Stomach (tissue), 9 donors: Measurements from ENCODE around the gene ST6GALNAC6. TPM values are rescaled to one million over a fixed set of nuclear protein-coding genes. Genes with fewer than 3 reads are reported as not detected.

ENCODE experiments used
- DNase-seq, 2 donors: peaks; one replicate each; pipeline versions ENCODE4 v3.0.0 to v3.0.0-alpha.2; 2013 to 2019
- H3K27ac ChIP-seq, 5 donors: fragments of 200-600 bp in 4 of 5; sonication (generic) in 4 of 5; one replicate each; pipeline ENCODE4 v1.5.1; 2013 to 2019; ENCODE audit warnings: mild to moderate bottlenecking in 1 of 5, moderate library complexity in 1 of 5
- H3K27me3 ChIP-seq, 3 donors: fragments of 200-600 bp; sonication (generic); one replicate each; pipeline ENCODE4 v1.5.1; 2017 to 2019; ENCODE audit warnings: mixed run types in 1 of 3
- H3K36me3 ChIP-seq, 4 donors: fragments of 200-600 bp; sonication (generic); 1 replicate in 3 of 4; 2 replicates in 1 of 4; pipeline ENCODE4 v1.5.1; 2016 to 2019
- H3K4me1 ChIP-seq, 4 donors: fragments of 200-600 bp; sonication (generic); one replicate each; pipeline ENCODE4 v1.5.1; 2016 to 2019
- H3K4me3 ChIP-seq, 4 donors: fragments of 200-600 bp; sonication (generic) in 3 of 4; one replicate each; pipeline ENCODE4 v1.5.1; 2016 to 2019; ENCODE audit warnings: mild to moderate bottlenecking in 1 of 4
- H3K9me3 ChIP-seq, 4 donors: fragments of 200-600 bp; sonication (generic); one replicate each; pipeline ENCODE4 v1.5.1; 2016 to 2019
- EP300 ChIP-seq: sonication (generic); formaldehyde crosslinking; IDR thresholded peaks from one replicate; pipeline ENCODE4 v1.6.1; 2017; ENCODE audit warnings: antibody characterized with exemption
- POLR2A ChIP-seq, 4 donors: fragments of 450-650 bp; IDR thresholded peaks; one replicate each; pipeline ENCODE4 v1.6.1; 2016; ENCODE audit warnings: antibody characterized with exemption in 4 of 4, control low read depth in 2 of 4, mild to moderate bottlenecking in 1 of 4, moderate library complexity in 1 of 4
- POLR2AphosphoS5 ChIP-seq, 3 donors: sonication (generic); formaldehyde crosslinking; IDR thresholded peaks; one replicate each; pipeline ENCODE4 v1.6.1; 2016; ENCODE audit warnings: antibody characterized with exemption in 3 of 3
- WGBS, 5 donors: extraction: QIAGEN DNeasy Blood & Tissue Kit in 3 of 5; methylation state at CpG; one replicate each; pipeline versions ENCODE4 v1.1.5 to v1.1.7; 2013 to 2018; 5-methylcytosine and 5-hydroxymethylcytosine counted together
- intact Hi-C: fragments of 100-400 bp; cut with DNase I; formaldehyde crosslinking; loops from one replicate; pipeline ENCODE4 v1.15.1; 2023; ENCODE audit warnings: low total_unique reads
- polyA plus RNA-seq, 3 donors: library from polyadenylated mRNA; stranded (reverse); fragments of 200-250 nt; gene quantifications; one replicate each; pipeline ENCODE4 v1.2.3, GENCODE V29; 2013
- total RNA-seq, 5 donors: library from RNA; depleted of rRNA; stranded (reverse); fragments of >200 nt; gene quantifications; one replicate each; pipeline versions ENCODE4 v1.1.0 to v1.2.3, GENCODE V29; 2014 to 2016
- TF ChIP-seq, protein P1 (sequence below), 7 experiments: fragments of 450-650 bp in 4 of 7; fragments of 200-600 bp in 3 of 7; sonication (generic) in 3 of 7; IDR thresholded peaks; one replicate each; pipeline ENCODE4 v1.5.1; 2016 to 2019; ENCODE audit warnings: antibody characterized with exemption in 7 of 7, control low read depth in 2 of 7, mild to moderate bottlenecking in 1 of 7
- donor health status: healthy with polysubstance abuse.
- donor health status: Bipolar disorder and iron deficiency.
- donor health status: healthy.

The ST6GALNAC6 gene
- total and polyA plus RNA-seq, 8 donors: 18.0 to 145 (median 53.0) TPM

GRCh38 chr9:127878001-127878651, 21.3 kb downstream of the ST6GALNAC6 start:
- intact Hi-C loops: no loop called here
- H3K9me3 ChIP-seq: no peaks in the 10 kb centered on the region
- DNase-seq: no peak
- H3K36me3 ChIP-seq: peaks cover 0 to 6% (median 2%) of the 10 kb centered on the region in 4 donors
- TF ChIP-seq POLR2AphosphoS5 (IDR thresholded peaks at IDR 0.05) (no peak), POLR2A (IDR thresholded peaks at IDR 0.05) (no peak), EP300 (no peak)
- TF ChIP-seq, protein P1, sequence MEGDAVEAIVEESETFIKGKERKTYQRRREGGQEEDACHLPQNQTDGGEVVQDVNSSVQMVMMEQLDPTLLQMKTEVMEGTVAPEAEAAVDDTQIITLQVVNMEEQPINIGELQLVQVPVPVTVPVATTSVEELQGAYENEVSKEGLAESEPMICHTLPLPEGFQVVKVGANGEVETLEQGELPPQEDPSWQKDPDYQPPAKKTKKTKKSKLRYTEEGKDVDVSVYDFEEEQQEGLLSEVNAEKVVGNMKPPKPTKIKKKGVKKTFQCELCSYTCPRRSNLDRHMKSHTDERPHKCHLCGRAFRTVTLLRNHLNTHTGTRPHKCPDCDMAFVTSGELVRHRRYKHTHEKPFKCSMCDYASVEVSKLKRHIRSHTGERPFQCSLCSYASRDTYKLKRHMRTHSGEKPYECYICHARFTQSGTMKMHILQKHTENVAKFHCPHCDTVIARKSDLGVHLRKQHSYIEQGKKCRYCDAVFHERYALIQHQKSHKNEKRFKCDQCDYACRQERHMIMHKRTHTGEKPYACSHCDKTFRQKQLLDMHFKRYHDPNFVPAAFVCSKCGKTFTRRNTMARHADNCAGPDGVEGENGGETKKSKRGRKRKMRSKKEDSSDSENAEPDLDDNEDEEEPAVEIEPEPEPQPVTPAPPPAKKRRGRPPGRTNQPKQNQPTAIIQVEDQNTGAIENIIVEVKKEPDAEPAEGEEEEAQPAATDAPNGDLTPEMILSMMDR (IDR thresholded peaks at IDR 0.05): no peak
- peaks cover 50 to 62% (median 56%) of the 10 kb centered on the region in 4 donors for H3K4me1 ChIP-seq
- H3K27ac ChIP-seq: peak overlapping the region in 4 of 5 donors; percentile 80 to 87 (median 82)
- no peaks in the 10 kb centered on the region for H3K27me3 ChIP-seq
- peak overlapping the region; percentile 55 to 72 (median 67) for H3K4me3 ChIP-seq
- WGBS, 5 donors: 29 to 41% (median 34%) methylated on average over 18 of the region's 18 CpGs

- TF ChIP-seq POLR2AphosphoS5 (IDR thresholded peaks at IDR 0.05) (peak; percentile 63 to 83 (median 78)), POLR2A (IDR thresholded peaks at IDR 0.05) (peak in 1 of 4 donors; percentile 32), EP300 (no peak)
- TF ChIP-seq, protein P1 (IDR thresholded peaks at IDR 0.05): no peak
- 1 to 18% (median 2%) methylated on average over 2 to 44 of the region's 44 CpGs for WGBS, 5 donors
- Histone ChIP-seq H3K9me3 (no peaks in the 10 kb centered on the region), H3K27ac (peak within 1 kb of the TSS; percentile 66 to 87 (median 80)), H3K4me3 (peak within 1 kb of the TSS; percentile 55 to 72 (median 67)), H3K4me1 (peaks cover 50 to 62% (median 55%) of the 10 kb centered on the region in 4 donors), H3K27me3 (no peaks in the 10 kb centered on the region), H3K36me3 (peaks cover 0 to 10% (median 4%) of the 10 kb centered on the region in 4 donors)
- intact Hi-C loops: no loop called here
- peak; percentile 80 to 92 for DNase-seq
These were observed 21.8 kb downstream of the ST6GALNAC6 start, which contains the start of gene AK1 for GRCh38 chr9:127877566-127877998. Gene AK1 (minus strand): TSS chr9:127877675. CDS start chr9:127874617, 3,058 bp downstream.

DNA sequence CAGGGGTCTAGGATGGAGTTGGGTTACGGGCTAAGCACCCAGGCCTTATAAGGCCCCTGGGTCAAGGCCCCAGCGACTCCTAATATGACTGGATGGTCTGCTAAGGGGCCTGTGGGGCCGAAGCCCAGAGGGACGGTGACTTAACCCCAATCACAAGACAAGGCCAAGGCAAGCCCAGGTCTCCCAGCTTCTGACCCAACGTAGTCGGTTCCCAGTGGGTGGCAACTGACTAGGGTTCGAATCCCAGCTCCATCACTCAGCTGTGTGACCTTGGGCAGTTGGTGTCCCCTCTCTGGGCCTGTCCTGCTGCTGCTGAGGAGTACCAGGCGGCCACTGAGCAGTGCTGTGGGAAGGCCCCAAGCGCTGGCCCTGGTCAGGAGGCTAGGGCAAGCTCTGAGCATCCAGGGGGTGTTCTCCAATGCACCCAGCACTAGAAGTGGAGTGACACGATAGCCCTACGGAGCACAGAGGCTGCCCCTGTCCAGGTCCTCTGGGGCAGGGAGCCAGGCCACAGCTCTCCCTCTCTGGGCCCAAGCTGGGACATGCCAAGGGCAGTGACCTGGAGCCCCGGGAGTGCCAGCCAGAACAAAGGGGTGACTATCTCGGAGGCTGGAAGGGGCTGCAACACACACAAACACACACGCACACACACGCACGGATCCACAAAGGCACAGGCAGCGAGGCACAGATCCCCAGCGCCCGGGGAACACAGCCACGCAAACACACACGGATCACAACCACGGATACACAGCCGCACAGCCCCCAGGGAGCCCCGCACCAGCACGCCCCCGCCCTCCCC, 22.4 kb downstream of the ST6GALNAC6 start:
- intact Hi-C loops: no loop called here
- Histone ChIP-seq H3K27me3 (no peaks in the 10 kb centered on the region), H3K36me3 (peaks cover 4 to 16% (median 10%) of the 10 kb centered on the region in 4 donors), H3K27ac (peak overlapping the region; percentile 66 to 87 (median 80)), H3K4me1 (peaks cover 50 to 57% (median 54%) of the 10 kb centered on the region in 4 donors), H3K9me3 (no peaks in the 10 kb centered on the region), H3K4me3 (peak overlapping the region; percentile 55 to 72 (median 67))
- 22 to 32% (median 29%) methylated on average over 13 to 26 of the region's 26 CpGs for WGBS, 5 donors
- TF ChIP-seq EP300: no peak
- no peak for TF ChIP-seq POLR2A (IDR thresholded peaks at IDR 0.05)
- TF ChIP-seq, protein P1 (IDR thresholded peaks at IDR 0.05): no peak
- no peak for TF ChIP-seq POLR2AphosphoS5 (IDR thresholded peaks at IDR 0.05)
- peak in 1 of 2 donors; percentile 60 for DNase-seq

DNA sequence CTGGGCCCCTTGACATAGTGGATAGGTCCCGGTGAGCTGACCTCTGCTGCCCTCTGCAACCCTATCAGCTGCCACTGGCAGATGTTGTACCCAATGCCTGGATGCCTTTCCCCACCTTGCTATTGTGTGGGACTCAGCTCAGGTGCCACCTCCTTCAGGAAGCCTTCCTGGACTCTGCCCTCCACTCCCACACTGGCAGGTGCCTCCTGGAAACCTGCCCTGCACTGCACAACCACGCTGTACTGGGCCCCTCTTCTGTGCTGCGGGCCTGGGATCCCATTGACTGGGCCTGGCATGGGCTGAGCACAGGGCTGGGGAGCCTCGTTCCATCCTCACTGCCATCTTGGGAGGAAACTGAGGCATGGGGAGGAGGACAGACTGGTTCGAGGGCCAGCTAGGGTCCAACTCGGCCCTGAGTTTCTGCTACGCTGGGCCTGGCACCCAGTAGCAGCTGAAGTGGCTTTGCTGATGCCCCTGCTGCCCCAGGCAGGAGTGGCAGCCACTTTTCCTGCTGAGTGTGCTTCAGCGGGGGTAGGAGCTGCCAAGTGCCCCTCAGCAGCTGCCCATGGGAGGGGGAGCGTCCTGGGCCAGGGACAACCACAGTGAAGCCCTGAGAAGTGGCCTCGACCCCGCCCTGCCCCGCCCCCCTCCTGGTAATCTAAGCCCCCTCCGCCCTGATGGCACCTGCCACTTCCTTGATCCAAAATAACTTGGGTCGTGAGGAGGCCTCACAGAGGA, 23.2 kb downstream of the ST6GALNAC6 start:
- intact Hi-C loops: no loop called here
- Histone ChIP-seq H3K36me3 (peaks cover 5 to 23% (median 18%) of the 10 kb centered on the region in 4 donors), H3K9me3 (no peaks in the 10 kb centered on the region), H3K4me1 (peaks cover 50 to 57% (median 54%) of the 10 kb centered on the region in 4 donors), H3K27ac (peak overlapping the region in 4 of 5 donors; percentile 80 to 87 (median 82)), H3K27me3 (no peaks in the 10 kb centered on the region), H3K4me3 (peak overlapping the region in 3 of 4 donors; percentile 55 to 72 (median 68))
- no peak for DNase-seq
- TF ChIP-seq, protein P1 (IDR thresholded peaks at IDR 0.05): no peak
- no peak for TF ChIP-seq POLR2A (IDR thresholded peaks at IDR 0.05)
- TF ChIP-seq EP300: no peak
- no peak for TF ChIP-seq POLR2AphosphoS5 (IDR thresholded peaks at IDR 0.05)
- WGBS, 5 donors: 41 to 73% (median 48%) methylated on average over 4 to 14 of the region's 14 CpGs
